ENCODE results near the gene SLC24A3.

GRCh38 chr20:19530006-19530405 is 317.6 kb downstream of the SLC24A3 start:
- no peak for TF ChIP-seq CTCF (IDR thresholded peaks at IDR 0.05; ENCODE audit: low read depth, low read length)
- no peak for TF ChIP-seq POLR2A (IDR thresholded peaks at IDR 0.05; ENCODE audit: extremely low read depth, insufficient read length)
- no peak for TF ChIP-seq MAX (IDR thresholded peaks at IDR 0.05; ENCODE audit: low read depth, low read length)
- TF ChIP-seq MYC (IDR thresholded peaks at IDR 0.05; ENCODE audit: low read depth, low read length), result no peak

All from NB4 (cell line).